T-helper 17 cell (primary cell): ENCODE results near the gene VSNL1. TPM values are rescaled to one million over a fixed set of nuclear protein-coding genes. Genes with fewer than 3 reads are reported as not detected.

ENCODE experiments used
- ATAC-seq: fragments of 150-1000 bp; cut with Tn5 transposase; 2 replicates; pipeline ENCODE4 v1.10.0; 2021; ENCODE audit warnings: mild to moderate bottlenecking, moderate library complexity
- DNase-seq, 3 donors: peaks; one replicate each; pipeline versions ENCODE4 v3.0.0 to v3.0.0-alpha.2; 2020 to 2021
- H3K9me3 ChIP-seq: one replicate; pipeline ENCODE4 v1.7.0; 2013; ENCODE audit warnings: low read length, mild to moderate bottlenecking; ENCODE audit not compliant: control insufficient read depth, poor library complexity, severe bottlenecking
- H3K27ac Mint-ChIP-seq: one replicate; pipeline ENCODE4 v1.8.0; 2022; ENCODE audit warnings: mild to moderate bottlenecking, moderate library complexity, mixed read lengths
- H3K27me3 Mint-ChIP-seq: one replicate; pipeline ENCODE4 v1.8.0; 2022; ENCODE audit warnings: mixed read lengths
- H3K36me3 Mint-ChIP-seq: one replicate; pipeline ENCODE4 v1.8.0; 2022; ENCODE audit warnings: low read depth, mixed read lengths
- H3K4me1 Mint-ChIP-seq: one replicate; pipeline ENCODE4 v1.8.0; 2022; ENCODE audit warnings: mild to moderate bottlenecking, mixed read lengths
- H3K4me3 Mint-ChIP-seq: one replicate; pipeline ENCODE4 v1.8.0; 2022; ENCODE audit warnings: mild to moderate bottlenecking, moderate library complexity, mixed read lengths
- total RNA-seq, 4 donors: library from RNA in 2 of 4; stranded (reverse) in 2 of 4; gene quantifications; one replicate each; pipeline ENCODE4 v1.2.3 and lab custom pipeline; 2022 to 2026

The VSNL1 gene
- total RNA-seq, 2 donors from 2014 or later, result not detected

- ATAC-seq (no peak), DNase-seq (no peak)
- H3K9me3 ChIP-seq, result no peaks in the 10 kb centered on the region
- Mint-ChIP-seq H3K4me3 (no peak overlapping the region), H3K27me3 (peaks cover 66% of the 10 kb centered on the region), H3K36me3 (peaks cover 3% of the 10 kb centered on the region), H3K27ac (no peak overlapping the region), H3K4me1 (no peaks in the 10 kb centered on the region)
Observed at GRCh38 chr2:17615728-17616351, 75.3 kb downstream of the VSNL1 start.

DNA sequence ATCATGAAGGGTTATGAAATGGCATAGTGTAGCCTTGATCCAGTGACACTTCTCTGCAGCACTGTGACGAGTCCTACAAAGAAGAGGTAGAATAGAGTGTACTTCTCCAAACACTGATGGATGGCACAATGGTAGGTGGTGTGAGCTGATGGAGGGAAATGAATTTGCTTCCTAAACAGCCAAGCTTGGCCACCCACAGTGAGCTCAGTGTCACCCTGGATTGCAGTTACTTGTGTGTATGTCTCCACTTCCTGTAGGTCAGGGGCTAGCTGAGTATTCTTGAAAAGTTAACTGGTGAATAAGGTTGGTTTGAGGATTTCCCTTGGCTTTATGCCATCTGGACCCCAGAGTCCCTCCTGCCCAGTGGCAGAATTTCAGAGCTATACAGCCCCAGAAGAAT lies 75.9 kb downstream of the VSNL1 start:
- peaks cover 3% of the 10 kb centered on the region for H3K36me3 Mint-ChIP-seq
- peaks cover 70% of the 10 kb centered on the region for H3K27me3 Mint-ChIP-seq
- H3K27ac Mint-ChIP-seq, result no peak overlapping the region
- ATAC-seq (no peak), DNase-seq (no peak)
- H3K4me3 Mint-ChIP-seq, result no peak overlapping the region
- no peaks in the 10 kb centered on the region for H3K9me3 ChIP-seq
- no peaks in the 10 kb centered on the region for H3K4me1 Mint-ChIP-seq

- Mint-ChIP-seq H3K27me3 (peaks cover 70% of the 10 kb centered on the region), H3K36me3 (peaks cover 3% of the 10 kb centered on the region), H3K4me1 (no peaks in the 10 kb centered on the region), H3K4me3 (no peak overlapping the region), H3K27ac (no peak overlapping the region)
- DNase-seq (no peak), ATAC-seq (no peak)
- H3K9me3 ChIP-seq, result no peaks in the 10 kb centered on the region
Observed at GRCh38 chr2:17617516-17617915, 77.0 kb downstream of the VSNL1 start.

DNA sequence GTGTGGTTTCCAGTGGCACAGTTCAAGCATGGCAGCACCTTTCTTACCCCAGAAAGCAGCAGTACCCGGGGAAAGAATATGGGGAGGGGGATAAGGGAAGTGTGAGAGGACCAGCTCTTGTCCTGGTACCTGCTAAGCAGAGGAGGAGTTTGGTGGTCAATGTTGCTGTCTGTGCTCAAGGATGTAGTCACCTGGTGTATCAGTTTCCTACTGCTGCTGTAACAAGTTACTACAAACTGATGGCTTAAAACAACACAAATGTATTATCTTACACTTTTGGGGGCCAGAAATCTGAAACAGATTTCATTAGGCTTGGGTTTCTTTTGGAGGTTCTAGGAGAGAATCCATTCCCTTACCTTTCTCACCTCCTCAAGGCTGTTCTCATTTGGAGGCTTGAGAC lies 77.5 kb downstream of the VSNL1 start:
- Mint-ChIP-seq H3K4me1 (no peaks in the 10 kb centered on the region), H3K27me3 (peaks cover 70% of the 10 kb centered on the region), H3K36me3 (peaks cover 3% of the 10 kb centered on the region), H3K27ac (no peak overlapping the region), H3K4me3 (no peak overlapping the region)
- ATAC-seq (no peak), DNase-seq (no peak)
- H3K9me3 ChIP-seq, result no peaks in the 10 kb centered on the region

GRCh38 chr2:17620280-17620679 lies 79.8 kb downstream of the VSNL1 start:
- no peaks in the 10 kb centered on the region for H3K36me3 Mint-ChIP-seq
- H3K27me3 Mint-ChIP-seq, result peaks cover 58% of the 10 kb centered on the region
- no peak overlapping the region for H3K4me3 Mint-ChIP-seq
- ATAC-seq, result no peak
- H3K27ac Mint-ChIP-seq, result peak overlapping the region; percentile 34
- DNase-seq, result no peak
- H3K4me1 Mint-ChIP-seq, result no peaks in the 10 kb centered on the region
- no peaks in the 10 kb centered on the region for H3K9me3 ChIP-seq

GRCh38 chr2:17620841-17621240 lies 80.3 kb downstream of the VSNL1 start:
- H3K4me1 Mint-ChIP-seq, result no peaks in the 10 kb centered on the region
- no peak overlapping the region for H3K27ac Mint-ChIP-seq
- no peaks in the 10 kb centered on the region for H3K9me3 ChIP-seq
- no peaks in the 10 kb centered on the region for H3K36me3 Mint-ChIP-seq
- H3K27me3 Mint-ChIP-seq, result peaks cover 54% of the 10 kb centered on the region
- DNase-seq, result no peak
- H3K4me3 Mint-ChIP-seq, result no peak overlapping the region
- ATAC-seq, result no peak

DNA sequence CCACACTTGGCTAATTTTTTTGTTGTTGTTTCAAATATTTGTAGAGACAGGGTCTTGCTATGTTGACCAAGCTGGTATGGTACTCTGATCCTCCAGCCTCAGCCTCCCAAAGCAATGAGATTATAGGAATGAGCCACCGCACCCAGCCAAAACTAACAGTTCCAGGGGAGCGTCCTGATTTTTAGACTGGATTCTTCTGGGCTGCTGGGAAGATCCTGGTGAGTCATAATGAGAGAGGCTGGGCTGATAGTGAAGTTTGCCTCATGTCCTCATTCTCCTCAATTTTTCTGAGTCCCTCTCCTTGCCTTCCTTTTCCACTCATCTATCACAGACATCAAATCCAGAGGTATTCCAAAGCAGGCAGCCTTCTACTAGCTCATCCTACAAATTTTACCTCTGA lies 81.3 kb downstream of the VSNL1 start:
- no peak overlapping the region for H3K27ac Mint-ChIP-seq
- no peak overlapping the region for H3K4me3 Mint-ChIP-seq
- ATAC-seq, result no peak
- peaks cover under 1% of the 10 kb centered on the region for H3K4me1 Mint-ChIP-seq
- peaks cover 48% of the 10 kb centered on the region for H3K27me3 Mint-ChIP-seq
- DNase-seq, result no peak
- H3K9me3 ChIP-seq, result no peaks in the 10 kb centered on the region
- H3K36me3 Mint-ChIP-seq, result no peaks in the 10 kb centered on the region

DNA sequence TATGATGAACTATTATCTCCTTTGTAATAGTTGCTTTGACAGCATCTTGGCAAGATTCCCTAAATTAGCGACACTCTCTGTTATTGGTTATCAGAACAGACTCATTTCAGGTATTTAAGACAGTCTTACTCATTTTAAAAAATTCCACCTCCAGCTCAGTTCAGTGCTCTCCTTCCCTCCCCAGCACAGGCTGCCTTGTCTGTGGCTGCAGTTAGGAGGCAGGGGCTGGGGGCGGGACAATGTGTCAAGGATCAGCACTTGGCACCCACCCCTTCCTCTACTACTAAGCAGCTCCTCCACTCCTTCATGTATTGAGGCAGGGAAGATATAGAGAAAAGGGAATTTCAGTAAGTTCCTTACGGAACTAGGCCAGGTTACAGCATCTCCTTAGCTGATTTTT lies 85.0 kb downstream of the VSNL1 start:
- H3K4me1 Mint-ChIP-seq, result peaks cover 3% of the 10 kb centered on the region
- H3K27me3 Mint-ChIP-seq, result peaks cover 40% of the 10 kb centered on the region
- H3K9me3 ChIP-seq, result no peaks in the 10 kb centered on the region
- ATAC-seq (no peak), DNase-seq (no peak)
- H3K27ac Mint-ChIP-seq, result no peak overlapping the region
- H3K36me3 Mint-ChIP-seq, result no peaks in the 10 kb centered on the region
- H3K4me3 Mint-ChIP-seq, result no peak overlapping the region

DNA sequence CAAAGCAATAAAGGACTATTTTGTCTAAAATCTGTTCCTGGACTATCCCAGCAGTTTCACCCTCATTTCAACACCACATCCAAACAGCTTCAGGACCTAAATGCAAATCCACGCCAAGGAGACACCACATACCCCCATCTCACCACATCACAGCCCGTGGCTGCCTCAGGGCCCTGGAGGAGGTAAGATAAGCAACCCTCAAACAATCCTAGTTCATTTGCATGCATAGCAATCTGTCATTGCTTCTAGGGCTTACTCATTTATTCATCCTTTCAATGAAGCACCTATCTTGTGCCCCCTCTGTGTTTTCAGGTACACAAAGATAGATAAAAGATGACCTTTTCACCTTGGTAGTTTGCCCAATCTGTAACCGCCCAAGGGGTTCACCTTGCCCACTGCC lies 86.5 kb downstream of the VSNL1 start:
- H3K9me3 ChIP-seq, result no peaks in the 10 kb centered on the region
- ATAC-seq, result no peak
- no peak for DNase-seq
- H3K27ac Mint-ChIP-seq, result no peak overlapping the region
- H3K4me3 Mint-ChIP-seq, result no peak overlapping the region
- H3K27me3 Mint-ChIP-seq, result peaks cover 27% of the 10 kb centered on the region
- H3K4me1 Mint-ChIP-seq, result peaks cover 3% of the 10 kb centered on the region
- H3K36me3 Mint-ChIP-seq, result no peaks in the 10 kb centered on the region

DNA sequence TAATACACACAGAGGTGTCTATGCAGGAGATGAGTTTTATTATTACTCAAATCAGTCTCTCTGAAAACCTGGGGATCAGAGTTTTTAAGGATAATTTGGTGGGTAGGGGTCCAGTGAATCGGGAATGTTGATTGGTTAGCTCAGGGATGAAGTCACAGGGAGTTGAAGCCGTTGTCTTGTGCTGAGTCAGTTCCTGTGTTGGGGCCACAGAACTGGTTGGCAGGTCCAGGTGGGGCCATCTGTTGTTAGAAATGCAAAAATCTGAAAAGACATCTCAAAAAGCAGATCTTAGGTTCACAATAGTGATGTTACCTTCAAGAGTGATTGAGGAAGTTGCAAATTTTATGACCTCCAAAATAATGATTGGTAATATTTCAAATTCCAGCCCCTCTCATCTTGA lies 86.9 kb downstream of the VSNL1 start:
- Mint-ChIP-seq H3K27ac (no peak overlapping the region), H3K4me1 (peaks cover 3% of the 10 kb centered on the region), H3K27me3 (peaks cover 24% of the 10 kb centered on the region), H3K36me3 (no peaks in the 10 kb centered on the region), H3K4me3 (no peak overlapping the region)
- DNase-seq, result no peak
- no peaks in the 10 kb centered on the region for H3K9me3 ChIP-seq
- no peak for ATAC-seq

DNA sequence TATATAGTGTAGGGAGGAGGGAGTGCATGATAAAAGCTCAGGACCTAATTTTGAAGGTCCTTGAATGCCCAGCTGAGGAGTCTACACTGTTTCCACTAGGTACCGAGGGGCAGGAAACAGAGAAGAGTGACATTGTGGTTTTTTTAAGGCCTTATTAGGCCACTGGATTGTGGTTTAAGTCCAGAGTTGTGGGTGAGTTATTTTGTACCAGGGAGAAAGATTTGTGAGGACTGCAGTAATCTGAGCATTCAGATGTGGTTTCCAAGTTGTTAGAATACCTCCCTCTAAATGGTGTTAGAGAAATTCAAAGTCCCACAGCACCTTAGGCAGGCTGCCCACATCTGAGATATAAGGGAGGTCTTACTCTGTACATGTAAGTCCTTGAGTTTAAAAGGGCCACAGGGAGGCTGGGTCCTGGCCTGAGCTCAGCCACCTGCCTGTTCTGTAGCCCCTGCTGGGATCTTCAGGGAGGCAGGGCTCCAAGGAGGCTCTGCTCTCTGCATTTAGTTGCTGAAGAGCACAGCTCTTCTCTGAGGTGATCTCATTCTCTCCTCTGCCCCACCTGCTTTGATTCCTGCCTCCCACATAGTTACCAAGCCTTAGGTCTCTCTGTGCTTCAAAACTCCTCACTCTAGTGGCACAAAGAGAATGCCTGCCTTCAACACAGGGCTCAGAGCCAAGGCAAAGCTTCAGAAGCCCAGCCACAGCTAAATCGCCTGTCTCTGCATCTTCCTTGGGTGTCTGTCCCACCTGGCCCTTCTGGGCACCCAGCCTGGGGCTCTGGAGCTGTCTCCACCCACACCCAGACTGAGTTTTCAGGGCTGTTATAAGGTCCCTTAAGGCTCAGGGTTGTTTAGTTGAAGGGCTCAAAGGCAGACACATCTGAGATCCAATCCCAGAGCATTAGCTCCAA lies 88.1 kb downstream of the VSNL1 start:
- DNase-seq, result no peak
- H3K4me3 Mint-ChIP-seq, result no peak overlapping the region
- ATAC-seq, result no peak
- H3K9me3 ChIP-seq, result no peaks in the 10 kb centered on the region
- H3K27ac Mint-ChIP-seq, result no peak overlapping the region
- peaks cover 14% of the 10 kb centered on the region for H3K27me3 Mint-ChIP-seq
- peaks cover 3% of the 10 kb centered on the region for H3K4me1 Mint-ChIP-seq
- H3K36me3 Mint-ChIP-seq, result no peaks in the 10 kb centered on the region

GRCh38 chr2:17630089-17630488 lies 89.6 kb downstream of the VSNL1 start:
- no peak for ATAC-seq
- H3K9me3 ChIP-seq, result no peaks in the 10 kb centered on the region
- Mint-ChIP-seq H3K4me1 (peaks cover 3% of the 10 kb centered on the region), H3K27me3 (peaks cover 7% of the 10 kb centered on the region), H3K27ac (no peak overlapping the region), H3K4me3 (no peak overlapping the region), H3K36me3 (no peaks in the 10 kb centered on the region)
- DNase-seq, result no peak

GRCh38 chr2:17634997-17635396 lies 94.5 kb downstream of the VSNL1 start:
- Mint-ChIP-seq H3K4me1 (no peaks in the 10 kb centered on the region), H3K36me3 (no peaks in the 10 kb centered on the region)

GRCh38 chr2:17636257-17636656 lies 95.8 kb downstream of the VSNL1 start:
- no peaks in the 10 kb centered on the region for H3K9me3 ChIP-seq
- no peak overlapping the region for H3K4me3 Mint-ChIP-seq
- no peaks in the 10 kb centered on the region for H3K36me3 Mint-ChIP-seq
- H3K27ac Mint-ChIP-seq, result no peak overlapping the region
- H3K27me3 Mint-ChIP-seq, result peaks cover 12% of the 10 kb centered on the region
- ATAC-seq (no peak), DNase-seq (no peak)
- no peaks in the 10 kb centered on the region for H3K4me1 Mint-ChIP-seq

More at GRCh38 chr2:17634997-17635396, 94.5 kb downstream of the VSNL1 start:
- DNase-seq (no peak), ATAC-seq (no peak)
- H3K9me3 ChIP-seq, result no peaks in the 10 kb centered on the region
- Mint-ChIP-seq H3K27ac (no peak overlapping the region), H3K4me3 (no peak overlapping the region), H3K27me3 (peaks cover 12% of the 10 kb centered on the region)
